Upper lobe of right lung (tissue), 1 donor: Measurements from ENCODE around the gene ZFAND3. TPM values are rescaled to one million over a fixed set of nuclear protein-coding genes. Genes with fewer than 3 reads are reported as not detected.
A peak's percentile ranks its signal among the peaks of the same experiment; 100 is the strongest.

Experiments
- ATAC-seq: fragments of 200-7000 bp; cut with Tn5 transposase; one replicate; pipeline ENCODE4 v1.9.1; 2020; ENCODE audit warnings: mild to moderate bottlenecking, moderate library complexity
- DNase-seq: peaks from one replicate; pipeline ENCODE4 v3.0.0-alpha.2; 2020
- H3K27ac ChIP-seq: fragments of 200-600 bp; one replicate; pipeline ENCODE4 v1.8.0; 2022
- H3K27me3 ChIP-seq: fragments of 200-600 bp; one replicate; pipeline ENCODE4 v1.8.0; 2022; ENCODE audit warnings: mild to moderate bottlenecking
- H3K36me3 ChIP-seq: fragments of 200-600 bp; one replicate; pipeline ENCODE4 v1.8.0; 2022
- H3K4me1 ChIP-seq: fragments of 200-600 bp; one replicate; pipeline ENCODE4 v1.8.0; 2022
- H3K4me3 ChIP-seq: fragments of 200-600 bp; one replicate; pipeline ENCODE4 v1.8.0; 2022; ENCODE audit warnings: mild to moderate bottlenecking
- H3K9me3 ChIP-seq: fragments of 200-600 bp; one replicate; pipeline ENCODE4 v1.8.0; 2022
- intact Hi-C: fragments of 100-400 bp; cut with DNase I; formaldehyde crosslinking; loops from one replicate; pipeline ENCODE4 v1.11.0; 2022
- total RNA-seq: library from RNA; stranded (reverse); fragmentation: NEBNext Ultra II Directional; extraction: Animal tissue kit (Norgen Biotek cat#: 25700); gene quantifications from one replicate; pipeline ENCODE4 v1.2.1, GENCODE V29; 2021
- TF ChIP-seq, protein P1 (sequence below): fragments of 200-600 bp; IDR thresholded peaks from one replicate; pipeline ENCODE4 v1.8.0; 2022; ENCODE audit warnings: antibody characterized with exemption
- donor health status: DM: no; HTN: yes; CAD: no; lungs with severe emphysema.

Gene ZFAND3
- total RNA-seq, 1 donor from 2014 or later: 69.1 TPM

DNA sequence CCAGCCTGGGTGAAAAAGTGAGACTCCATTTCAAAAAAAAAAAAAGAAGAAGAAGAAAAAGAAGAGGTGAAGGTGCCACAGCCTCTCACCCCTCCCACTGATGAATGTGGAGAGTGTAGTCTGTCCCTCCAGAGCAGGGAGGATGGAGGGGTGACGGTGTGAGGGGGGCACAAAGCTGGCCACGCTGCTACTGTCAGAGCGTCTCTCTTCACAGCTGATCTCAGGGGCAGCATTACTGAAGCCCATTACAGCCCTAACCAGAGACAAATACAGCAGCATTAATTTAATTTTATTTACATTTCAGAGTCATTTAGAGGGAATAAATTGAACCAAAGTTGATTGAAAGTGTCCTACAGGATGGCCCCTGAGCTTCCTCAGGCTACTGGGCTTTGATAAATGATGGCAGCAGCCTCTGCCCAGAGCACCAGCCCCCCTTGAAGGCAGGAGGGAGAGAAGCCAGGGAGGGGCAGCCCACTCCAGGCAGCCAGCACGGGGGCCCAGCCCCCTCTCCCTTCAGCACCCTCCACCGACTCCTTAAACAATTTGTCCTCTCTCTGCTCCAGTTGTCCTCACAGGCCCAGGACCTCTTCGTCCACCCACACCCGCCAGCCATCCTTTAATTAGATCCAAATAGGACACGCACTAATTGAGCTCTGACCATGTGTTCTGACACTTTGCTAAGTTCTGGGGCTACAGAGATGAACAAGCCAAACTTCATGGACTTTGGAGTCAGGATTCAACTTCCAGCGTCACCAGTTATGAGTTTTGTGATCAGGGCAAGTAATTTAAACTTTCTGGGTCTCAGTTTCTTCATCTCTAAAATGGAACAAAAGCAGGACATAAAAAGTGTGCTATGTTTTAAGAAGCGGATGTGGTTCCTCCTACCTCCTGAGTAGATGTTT lies 18.6 kb upstream of the ZFAND3 start:
- Histone ChIP-seq H3K27me3 (no peaks in the 10 kb centered on the region), H3K36me3 (no peaks in the 10 kb centered on the region), H3K27ac (no peak overlapping the region), H3K9me3 (no peaks in the 10 kb centered on the region), H3K4me3 (no peak overlapping the region), H3K4me1 (no peaks in the 10 kb centered on the region)
- ATAC-seq (no peak), DNase-seq (no peak)
- TF ChIP-seq, protein P1, sequence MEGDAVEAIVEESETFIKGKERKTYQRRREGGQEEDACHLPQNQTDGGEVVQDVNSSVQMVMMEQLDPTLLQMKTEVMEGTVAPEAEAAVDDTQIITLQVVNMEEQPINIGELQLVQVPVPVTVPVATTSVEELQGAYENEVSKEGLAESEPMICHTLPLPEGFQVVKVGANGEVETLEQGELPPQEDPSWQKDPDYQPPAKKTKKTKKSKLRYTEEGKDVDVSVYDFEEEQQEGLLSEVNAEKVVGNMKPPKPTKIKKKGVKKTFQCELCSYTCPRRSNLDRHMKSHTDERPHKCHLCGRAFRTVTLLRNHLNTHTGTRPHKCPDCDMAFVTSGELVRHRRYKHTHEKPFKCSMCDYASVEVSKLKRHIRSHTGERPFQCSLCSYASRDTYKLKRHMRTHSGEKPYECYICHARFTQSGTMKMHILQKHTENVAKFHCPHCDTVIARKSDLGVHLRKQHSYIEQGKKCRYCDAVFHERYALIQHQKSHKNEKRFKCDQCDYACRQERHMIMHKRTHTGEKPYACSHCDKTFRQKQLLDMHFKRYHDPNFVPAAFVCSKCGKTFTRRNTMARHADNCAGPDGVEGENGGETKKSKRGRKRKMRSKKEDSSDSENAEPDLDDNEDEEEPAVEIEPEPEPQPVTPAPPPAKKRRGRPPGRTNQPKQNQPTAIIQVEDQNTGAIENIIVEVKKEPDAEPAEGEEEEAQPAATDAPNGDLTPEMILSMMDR: no peak
- intact Hi-C loops: no loop called here

DNA sequence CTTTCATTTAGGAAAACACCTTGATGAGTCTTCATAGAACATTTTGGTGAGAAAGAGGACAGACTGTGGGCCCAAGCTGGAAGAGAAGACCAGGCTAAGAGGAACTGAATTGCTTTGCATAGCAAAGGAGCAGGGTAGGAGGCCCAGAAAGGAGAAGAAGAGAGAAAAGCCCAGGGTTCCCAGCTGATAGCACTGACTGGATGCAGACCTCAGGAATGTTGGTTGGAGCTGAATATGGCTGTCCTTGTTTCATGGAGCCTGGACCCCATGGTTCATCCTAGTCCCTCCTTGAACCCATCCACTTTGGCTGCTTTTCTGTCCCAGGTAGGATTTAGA lies 18.0 kb upstream of the ZFAND3 start:
- Histone ChIP-seq H3K4me1 (no peaks in the 10 kb centered on the region), H3K27me3 (no peaks in the 10 kb centered on the region), H3K36me3 (no peaks in the 10 kb centered on the region), H3K27ac (no peak overlapping the region), H3K4me3 (no peak overlapping the region), H3K9me3 (no peaks in the 10 kb centered on the region)
- TF ChIP-seq, protein P1: no peak
- intact Hi-C loops: no loop called here
- ATAC-seq (peak; percentile 37), DNase-seq (no peak)

DNA sequence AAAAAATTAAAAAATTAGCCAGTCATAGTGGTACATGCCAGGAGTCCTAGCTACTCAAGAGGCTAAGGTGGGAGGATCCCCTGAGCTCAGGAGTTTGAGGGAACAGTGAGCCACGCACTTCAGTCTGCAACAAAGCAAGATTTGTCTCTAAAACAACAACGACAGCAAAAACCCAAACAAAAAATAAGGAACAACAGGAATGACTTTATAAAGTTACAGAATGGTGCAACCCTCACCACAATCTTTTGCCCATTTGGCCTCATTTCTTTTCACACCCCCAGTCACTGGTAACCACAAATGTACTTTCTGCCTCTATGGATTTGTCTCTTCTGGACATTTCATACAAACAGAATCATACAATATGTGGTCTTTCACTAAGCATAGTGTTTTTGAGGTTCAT lies 16.7 kb upstream of the ZFAND3 start:
- TF ChIP-seq, protein P1: no peak
- Histone ChIP-seq H3K27me3 (no peaks in the 10 kb centered on the region), H3K9me3 (no peaks in the 10 kb centered on the region), H3K4me3 (no peak overlapping the region), H3K36me3 (no peaks in the 10 kb centered on the region), H3K4me1 (no peaks in the 10 kb centered on the region), H3K27ac (no peak overlapping the region)
- ATAC-seq (peak; percentile 70), DNase-seq (no peak)
- intact Hi-C loops: no loop called here

DNA sequence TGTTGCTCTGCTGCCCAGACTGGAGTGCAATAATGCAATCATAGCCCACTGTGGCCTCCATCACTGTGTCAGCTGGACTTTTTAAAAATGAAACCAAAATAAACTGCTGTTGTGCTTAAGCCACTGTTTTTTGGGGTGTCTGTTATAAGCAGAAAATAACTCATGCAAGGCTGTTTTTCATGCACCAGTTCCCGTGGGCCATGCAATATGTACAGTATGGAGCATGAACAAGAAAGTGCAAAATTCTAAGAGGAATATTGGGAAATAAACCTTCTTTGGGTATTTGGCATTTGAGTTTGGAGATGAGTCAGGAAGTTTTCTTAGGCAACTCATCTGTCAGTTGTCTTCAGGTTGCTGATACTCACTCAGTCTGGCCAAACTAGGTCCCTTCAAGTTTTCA lies 14.9 kb upstream of the ZFAND3 start:
- H3K27ac ChIP-seq: no peak overlapping the region
- no peak for ATAC-seq
- intact Hi-C loops: no loop called here
- TF ChIP-seq, protein P1: no peak
- no peaks in the 10 kb centered on the region for H3K36me3 ChIP-seq
- DNase-seq: no peak
- no peaks in the 10 kb centered on the region for H3K27me3 ChIP-seq
- no peak overlapping the region for H3K4me3 ChIP-seq
- no peaks in the 10 kb centered on the region for H3K9me3 ChIP-seq
- H3K4me1 ChIP-seq: no peaks in the 10 kb centered on the region

- TF ChIP-seq, protein P1: no peak
- no peak overlapping the region for H3K27ac ChIP-seq
- no peaks in the 10 kb centered on the region for H3K9me3 ChIP-seq
- DNase-seq (no peak), ATAC-seq (no peak)
- intact Hi-C loops: no loop called here
- no peaks in the 10 kb centered on the region for H3K27me3 ChIP-seq
- no peaks in the 10 kb centered on the region for H3K4me1 ChIP-seq
- no peaks in the 10 kb centered on the region for H3K36me3 ChIP-seq
- no peak overlapping the region for H3K4me3 ChIP-seq
Measured at GRCh38 chr6:37806213-37806612, 13.3 kb upstream of the ZFAND3 start.

GRCh38 chr6:37807656-37808055 lies 11.9 kb upstream of the ZFAND3 start:
- no peaks in the 10 kb centered on the region for H3K36me3 ChIP-seq
- no peak overlapping the region for H3K27ac ChIP-seq
- ATAC-seq (no peak), DNase-seq (no peak)
- TF ChIP-seq, protein P1: no peak
- H3K27me3 ChIP-seq: no peaks in the 10 kb centered on the region
- intact Hi-C loops: no loop called here
- H3K4me3 ChIP-seq: no peak overlapping the region
- no peaks in the 10 kb centered on the region for H3K4me1 ChIP-seq
- H3K9me3 ChIP-seq: no peaks in the 10 kb centered on the region
